Activated naive CD4-positive, alpha-beta T cell treated with anti-CD3 and anti-CD28 coated beads, Interleukin-2, amount 10 ng/mL, durations not matched to agents 7 days and 5 days (primary cell): ENCODE data around the gene PSMA5.

ENCODE experiments used
- CTCF ChIA-PET: fragments of 350-600 bp; sonication (Branson Sonifier 250); formaldehyde crosslinking; loops from one replicate; lab custom pipeline; 2021; ENCODE audit warnings: antibody characterized with exemption; lab: Charles Lee
- DNase-seq: peaks from one replicate; pipeline ENCODE4 v3.0.0-alpha.2; 2020
- H3K27ac Mint-ChIP-seq: one replicate; pipeline ENCODE4 v1.8.0; 2021; ENCODE audit warnings: mild to moderate bottlenecking, moderate library complexity, mixed read lengths
- H3K27me3 Mint-ChIP-seq: one replicate; pipeline ENCODE4 v1.8.0; 2021; ENCODE audit warnings: mild to moderate bottlenecking, mixed read lengths
- H3K36me3 Mint-ChIP-seq: one replicate; pipeline ENCODE4 v1.8.0; 2021; ENCODE audit warnings: mixed read lengths
- H3K4me1 Mint-ChIP-seq: one replicate; pipeline ENCODE4 v1.8.0; 2021; ENCODE audit warnings: mixed read lengths
- H3K4me3 Mint-ChIP-seq: one replicate; pipeline ENCODE4 v1.8.0; 2021; ENCODE audit warnings: mild to moderate bottlenecking, moderate library complexity, mixed read lengths
- H3K9me3 Mint-ChIP-seq: one replicate; pipeline ENCODE4 v1.8.0; 2021; ENCODE audit warnings: mixed read lengths

Gene PSMA5

GRCh38 chr1:109357616-109358015 is 68.6 kb downstream of the PSMA5 start:
- H3K27me3 Mint-ChIP-seq, result peaks cover 27% of the 10 kb centered on the region
- no peaks in the 10 kb centered on the region for H3K36me3 Mint-ChIP-seq
- H3K4me3 Mint-ChIP-seq, result no peak overlapping the region
- CTCF ChIA-PET, result no interaction called here
- H3K4me1 Mint-ChIP-seq, result peaks cover 18% of the 10 kb centered on the region
- no peaks in the 10 kb centered on the region for H3K9me3 Mint-ChIP-seq
- DNase-seq, result no peak
- no peak overlapping the region for H3K27ac Mint-ChIP-seq

GRCh38 chr1:109356915-109357314 is 69.3 kb downstream of the PSMA5 start:
- H3K27ac Mint-ChIP-seq, result no peak overlapping the region
- H3K9me3 Mint-ChIP-seq, result no peaks in the 10 kb centered on the region
- H3K36me3 Mint-ChIP-seq, result no peaks in the 10 kb centered on the region
- H3K27me3 Mint-ChIP-seq, result peaks cover 27% of the 10 kb centered on the region
- peaks cover 24% of the 10 kb centered on the region for H3K4me1 Mint-ChIP-seq
- no peak overlapping the region for H3K4me3 Mint-ChIP-seq
- CTCF ChIA-PET, result no interaction called here
- no peak for DNase-seq

GRCh38 chr1:109356505-109356904 is 69.7 kb downstream of the PSMA5 start:
- H3K36me3 Mint-ChIP-seq, result no peaks in the 10 kb centered on the region
- H3K9me3 Mint-ChIP-seq, result no peaks in the 10 kb centered on the region
- peaks cover 25% of the 10 kb centered on the region for H3K4me1 Mint-ChIP-seq
- no peak for DNase-seq
- H3K4me3 Mint-ChIP-seq, result no peak overlapping the region
- H3K27ac Mint-ChIP-seq, result no peak overlapping the region
- CTCF ChIA-PET, result no interaction called here
- H3K27me3 Mint-ChIP-seq, result peaks cover 27% of the 10 kb centered on the region

- Mint-ChIP-seq H3K27me3 (peaks cover 19% of the 10 kb centered on the region), H3K4me1 (peaks cover 25% of the 10 kb centered on the region), H3K4me3 (no peak overlapping the region), H3K27ac (no peak overlapping the region), H3K9me3 (no peaks in the 10 kb centered on the region), H3K36me3 (no peaks in the 10 kb centered on the region)
- no peak for DNase-seq
- CTCF ChIA-PET, result interaction anchor here (0.9 to 1.3 kb wide), 2 partner anchors 38 to 44 kb away, joined by 3 read pairs; no protein-coding TSS in a partner anchor
These were observed 71.3 kb downstream of the PSMA5 start for GRCh38 chr1:109354929-109355328.

- Mint-ChIP-seq H3K9me3 (no peaks in the 10 kb centered on the region), H3K27me3 (peaks cover 5% of the 10 kb centered on the region), H3K27ac (no peak overlapping the region), H3K36me3 (no peaks in the 10 kb centered on the region), H3K4me3 (no peak overlapping the region), H3K4me1 (peaks cover 38% of the 10 kb centered on the region)
- CTCF ChIA-PET, result interaction anchor here (1.0 kb wide), 1 partner anchor 10 kb away, joined by 3 read pairs; no protein-coding TSS in a partner anchor
- DNase-seq, result no peak
These were observed 74.8 kb downstream of the PSMA5 start for GRCh38 chr1:109351457-109351856.

- H3K36me3 Mint-ChIP-seq, result no peaks in the 10 kb centered on the region
- H3K27ac Mint-ChIP-seq, result no peak overlapping the region
- no peak overlapping the region for H3K4me3 Mint-ChIP-seq
- peaks cover 38% of the 10 kb centered on the region for H3K4me1 Mint-ChIP-seq
- H3K9me3 Mint-ChIP-seq, result no peaks in the 10 kb centered on the region
- CTCF ChIA-PET, result interaction anchor here (0.8 to 1.1 kb wide), 2 partner anchors 23 to 68 kb away, joined by 3 read pairs; partner anchors contain the start of gene PSRC1
- no peak for DNase-seq
- H3K27me3 Mint-ChIP-seq, result peaks cover 5% of the 10 kb centered on the region
These were observed 75.6 kb downstream of the PSMA5 start for GRCh38 chr1:109350655-109351054.

GRCh38 chr1:109350182-109350581 is 76.1 kb downstream of the PSMA5 start:
- no peaks in the 10 kb centered on the region for H3K9me3 Mint-ChIP-seq
- no peaks in the 10 kb centered on the region for H3K36me3 Mint-ChIP-seq
- no peak for DNase-seq
- CTCF ChIA-PET, result interaction anchor here (0.8 to 1.1 kb wide), 2 partner anchors 22 to 68 kb away, joined by 3 read pairs; partner anchors contain the start of gene PSRC1
- peaks cover 38% of the 10 kb centered on the region for H3K4me1 Mint-ChIP-seq
- no peak overlapping the region for H3K4me3 Mint-ChIP-seq
- no peak overlapping the region for H3K27ac Mint-ChIP-seq
- H3K27me3 Mint-ChIP-seq, result peaks cover 5% of the 10 kb centered on the region
